ENCODE measurements around the gene ATG12.
"Not testable (repeated sequence)": the region's sequence is repeated elsewhere in the genome, so short reads cannot be mapped to it uniquely, and the experiment has no call there.

Gene ATG12

GRCh38 chr5:115841382-115842088, at the start of gene ATG12, which contains the start of gene AP3S1:
Gene ATG12 (minus strand): TSS chr5:115841565. CDS start chr5:115841552, 13 bp downstream.
Gene AP3S1 (plus strand): TSS chr5:115841935. CDS start chr5:115842038, 103 bp downstream.
- DNase-seq: peak; percentile 69

GRCh38 chr5:115888027-115888426, 46.7 kb upstream of the ATG12 start:
- DNase-seq: no peak

- DNase-seq: not testable (repeated sequence)
Measured at GRCh38 chr5:115885208-115885607, 43.8 kb upstream of the ATG12 start.

GRCh38 chr5:115884704-115885103, 43.3 kb upstream of the ATG12 start:
- no peak for DNase-seq

- not testable (repeated sequence) for DNase-seq
Measured at GRCh38 chr5:115882434-115882833, 41.1 kb upstream of the ATG12 start.

- DNase-seq: not testable (repeated sequence)
Measured at GRCh38 chr5:115877342-115877741, 36.0 kb upstream of the ATG12 start.

GRCh38 chr5:115875447-115875846, 34.1 kb upstream of the ATG12 start:
- DNase-seq: no peak

GRCh38 chr5:115873392-115873791, 32.0 kb upstream of the ATG12 start:
- no peak for DNase-seq

GRCh38 chr5:115872447-115872846, 31.1 kb upstream of the ATG12 start:
- DNase-seq: no peak

- no peak for DNase-seq
Measured at GRCh38 chr5:115869256-115869795, 28.0 kb upstream of the ATG12 start.

- no peak for DNase-seq
Measured at GRCh38 chr5:115859378-115859777, 18.0 kb upstream of the ATG12 start.

- no peak for DNase-seq
Measured at GRCh38 chr5:115858396-115858795, 17.0 kb upstream of the ATG12 start.

- no peak for DNase-seq
Measured at GRCh38 chr5:115857626-115858349, 16.4 kb upstream of the ATG12 start.

- no peak for DNase-seq
Measured at GRCh38 chr5:115857057-115857479, 15.7 kb upstream of the ATG12 start.

- peak; percentile 30 for DNase-seq
Measured at GRCh38 chr5:115855959-115856358, 14.6 kb upstream of the ATG12 start.

- no peak for DNase-seq
Measured at GRCh38 chr5:115854139-115854538, 12.8 kb upstream of the ATG12 start.

- no peak for DNase-seq
Measured at GRCh38 chr5:115850744-115851416, 9.5 kb upstream of the ATG12 start.

GRCh38 chr5:115849258-115849798, 8.0 kb upstream of the ATG12 start:
- DNase-seq: no peak

- no peak for DNase-seq
Measured at GRCh38 chr5:115847290-115847689, 5.9 kb upstream of the ATG12 start.

- DNase-seq: no peak
Measured at GRCh38 chr5:115844321-115844817, 3.0 kb upstream of the ATG12 start.

GRCh38 chr5:115843444-115844130, 2.2 kb upstream of the ATG12 start:
- DNase-seq: no peak

GRCh38 chr5:115842952-115843351, 1.6 kb upstream of the ATG12 start:
- no peak for DNase-seq
